ENCODE measurements around the gene COL24A1.

Gene COL24A1

GRCh38 chr1:86184426-86184825, 27.9 kb upstream of the COL24A1 start:
- H3K9ac ChIP-seq (ENCODE audit: low read depth, low read length) = no peak overlapping the region
- H3K27me3 ChIP-seq (ENCODE audit: insufficient read depth, low read length) = no peaks in the 10 kb centered on the region
- no peak overlapping the region for H3K27ac ChIP-seq (ENCODE audit: low read length)

GRCh38 chr1:86183810-86184209, 27.2 kb upstream of the COL24A1 start:
- Histone ChIP-seq H3K9ac (ENCODE audit: low read depth, low read length) (no peak overlapping the region), H3K9me3 (ENCODE audit: insufficient read depth, low read depth, low read length) (no peaks in the 10 kb centered on the region), H3K4me3 (ENCODE audit: low read length) (no peak overlapping the region), H3K36me3 (ENCODE audit: insufficient read depth, low read depth, low read length) (no peaks in the 10 kb centered on the region), H3K27me3 (ENCODE audit: insufficient read depth, low read length) (no peaks in the 10 kb centered on the region), H3K27ac (ENCODE audit: low read length) (no peak overlapping the region), H3K4me1 (ENCODE audit: insufficient read depth, low read length) (no peaks in the 10 kb centered on the region)

More at GRCh38 chr1:86184426-86184825, 27.9 kb upstream of the COL24A1 start:
- Histone ChIP-seq H3K36me3 (ENCODE audit: insufficient read depth, low read depth, low read length) (no peaks in the 10 kb centered on the region), H3K4me3 (ENCODE audit: low read length) (no peak overlapping the region), H3K4me1 (ENCODE audit: insufficient read depth, low read length) (no peaks in the 10 kb centered on the region), H3K9me3 (ENCODE audit: insufficient read depth, low read depth, low read length) (no peaks in the 10 kb centered on the region)

GRCh38 chr1:86176226-86176625, 19.7 kb upstream of the COL24A1 start:
- Histone ChIP-seq H3K4me3 (ENCODE audit: low read length) (no peak overlapping the region), H3K4me1 (ENCODE audit: insufficient read depth, low read length) (no peaks in the 10 kb centered on the region), H3K9ac (ENCODE audit: low read depth, low read length) (no peak overlapping the region), H3K9me3 (ENCODE audit: insufficient read depth, low read depth, low read length) (no peaks in the 10 kb centered on the region), H3K36me3 (ENCODE audit: insufficient read depth, low read depth, low read length) (no peaks in the 10 kb centered on the region), H3K27me3 (ENCODE audit: insufficient read depth, low read length) (no peaks in the 10 kb centered on the region), H3K27ac (ENCODE audit: low read length) (no peak overlapping the region)

- no peak overlapping the region for H3K9ac ChIP-seq (ENCODE audit: low read depth, low read length)
- no peak overlapping the region for H3K27ac ChIP-seq (ENCODE audit: low read length)
- H3K9me3 ChIP-seq (ENCODE audit: insufficient read depth, low read depth, low read length) = no peaks in the 10 kb centered on the region
- H3K27me3 ChIP-seq (ENCODE audit: insufficient read depth, low read length) = no peaks in the 10 kb centered on the region
- H3K4me3 ChIP-seq (ENCODE audit: low read length) = no peak overlapping the region
- H3K4me1 ChIP-seq (ENCODE audit: insufficient read depth, low read length) = no peaks in the 10 kb centered on the region
- no peaks in the 10 kb centered on the region for H3K36me3 ChIP-seq (ENCODE audit: insufficient read depth, low read depth, low read length)
Measured at GRCh38 chr1:86175756-86176155, 19.2 kb upstream of the COL24A1 start.

- Histone ChIP-seq H3K36me3 (ENCODE audit: insufficient read depth, low read depth, low read length) (no peaks in the 10 kb centered on the region), H3K4me1 (ENCODE audit: insufficient read depth, low read length) (no peaks in the 10 kb centered on the region), H3K9ac (ENCODE audit: low read depth, low read length) (no peak overlapping the region), H3K4me3 (ENCODE audit: low read length) (no peak overlapping the region), H3K27me3 (ENCODE audit: insufficient read depth, low read length) (no peaks in the 10 kb centered on the region), H3K27ac (ENCODE audit: low read length) (no peak overlapping the region), H3K9me3 (ENCODE audit: insufficient read depth, low read depth, low read length) (no peaks in the 10 kb centered on the region)
Measured at GRCh38 chr1:86169625-86170024, 13.1 kb upstream of the COL24A1 start.

GRCh38 chr1:86159800-86160199, 3.2 kb upstream of the COL24A1 start:
- no peak overlapping the region for H3K4me3 ChIP-seq (ENCODE audit: low read length)

GRCh38 chr1:86155807-86156565, 586 bp downstream of the COL24A1 start:
- H3K27me3 ChIP-seq (ENCODE audit: insufficient read depth, low read length) = peaks cover 69% of the 10 kb centered on the region
- H3K9ac ChIP-seq (ENCODE audit: low read depth, low read length) = peak overlapping the region; percentile 45; the same call in 1 of the 2 replicates
- H3K4me3 ChIP-seq (ENCODE audit: low read length) = peak overlapping the region; percentile 72
- H3K27ac ChIP-seq (ENCODE audit: low read length) = no peak overlapping the region
- H3K36me3 ChIP-seq (ENCODE audit: insufficient read depth, low read depth, low read length) = no peaks in the 10 kb centered on the region
- no peaks in the 10 kb centered on the region for H3K9me3 ChIP-seq (ENCODE audit: insufficient read depth, low read depth, low read length)
- H3K4me1 ChIP-seq (ENCODE audit: insufficient read depth, low read length) = no peaks in the 10 kb centered on the region

More at GRCh38 chr1:86159800-86160199, 3.2 kb upstream of the COL24A1 start:
- Histone ChIP-seq H3K9ac (ENCODE audit: low read depth, low read length) (no peak overlapping the region), H3K27ac (ENCODE audit: low read length) (no peak overlapping the region), H3K27me3 (ENCODE audit: insufficient read depth, low read length) (peaks cover 39% of the 10 kb centered on the region), H3K4me1 (ENCODE audit: insufficient read depth, low read length) (no peaks in the 10 kb centered on the region), H3K36me3 (ENCODE audit: insufficient read depth, low read depth, low read length) (no peaks in the 10 kb centered on the region), H3K9me3 (ENCODE audit: insufficient read depth, low read depth, low read length) (no peaks in the 10 kb centered on the region)

- Histone ChIP-seq H3K36me3 (ENCODE audit: insufficient read depth, low read depth, low read length) (no peaks in the 10 kb centered on the region), H3K27me3 (ENCODE audit: insufficient read depth, low read length) (peaks cover 69% of the 10 kb centered on the region), H3K9ac (ENCODE audit: low read depth, low read length) (peak overlapping the region; percentile 45; the same call in 1 of the 2 replicates), H3K9me3 (ENCODE audit: insufficient read depth, low read depth, low read length) (no peaks in the 10 kb centered on the region), H3K4me1 (ENCODE audit: insufficient read depth, low read length) (no peaks in the 10 kb centered on the region), H3K4me3 (ENCODE audit: low read length) (peak overlapping the region; percentile 72; the same call in 1 of the 2 replicates), H3K27ac (ENCODE audit: low read length) (no peak overlapping the region)
Measured at GRCh38 chr1:86155051-86155806, 1.3 kb downstream of the COL24A1 start.

GRCh38 chr1:86154571-86155050, 2.0 kb downstream of the COL24A1 start:
- H3K27me3 ChIP-seq (ENCODE audit: insufficient read depth, low read length) = peaks cover 69% of the 10 kb centered on the region
- no peak overlapping the region for H3K9ac ChIP-seq (ENCODE audit: low read depth, low read length)
- H3K4me3 ChIP-seq (ENCODE audit: low read length) = peak overlapping the region; percentile 72; the same call in 1 of the 2 replicates
- H3K4me1 ChIP-seq (ENCODE audit: insufficient read depth, low read length) = no peaks in the 10 kb centered on the region
- H3K9me3 ChIP-seq (ENCODE audit: insufficient read depth, low read depth, low read length) = no peaks in the 10 kb centered on the region
- H3K27ac ChIP-seq (ENCODE audit: low read length) = no peak overlapping the region
- H3K36me3 ChIP-seq (ENCODE audit: insufficient read depth, low read depth, low read length) = no peaks in the 10 kb centered on the region

GRCh38 chr1:86153836-86154235, 2.7 kb downstream of the COL24A1 start:
- no peaks in the 10 kb centered on the region for H3K9me3 ChIP-seq (ENCODE audit: insufficient read depth, low read depth, low read length)
- H3K36me3 ChIP-seq (ENCODE audit: insufficient read depth, low read depth, low read length) = no peaks in the 10 kb centered on the region
- H3K9ac ChIP-seq (ENCODE audit: low read depth, low read length) = no peak overlapping the region
- no peaks in the 10 kb centered on the region for H3K4me1 ChIP-seq (ENCODE audit: insufficient read depth, low read length)
- peaks cover 66% of the 10 kb centered on the region for H3K27me3 ChIP-seq (ENCODE audit: insufficient read depth, low read length)
- no peak overlapping the region for H3K4me3 ChIP-seq (ENCODE audit: low read length)
- H3K27ac ChIP-seq (ENCODE audit: low read length) = no peak overlapping the region

- H3K27me3 ChIP-seq (ENCODE audit: insufficient read depth, low read length) = peaks cover 60% of the 10 kb centered on the region
- H3K4me1 ChIP-seq (ENCODE audit: insufficient read depth, low read length) = no peaks in the 10 kb centered on the region
- H3K4me3 ChIP-seq (ENCODE audit: low read length) = no peak overlapping the region
- H3K36me3 ChIP-seq (ENCODE audit: insufficient read depth, low read depth, low read length) = no peaks in the 10 kb centered on the region
- H3K9ac ChIP-seq (ENCODE audit: low read depth, low read length) = no peak overlapping the region
- H3K27ac ChIP-seq (ENCODE audit: low read length) = no peak overlapping the region
- H3K9me3 ChIP-seq (ENCODE audit: insufficient read depth, low read depth, low read length) = no peaks in the 10 kb centered on the region
Measured at GRCh38 chr1:86152887-86153286, 3.7 kb downstream of the COL24A1 start.

GRCh38 chr1:86151427-86151826, 5.1 kb downstream of the COL24A1 start:
- Histone ChIP-seq H3K27ac (ENCODE audit: low read length) (no peak overlapping the region), H3K9ac (ENCODE audit: low read depth, low read length) (no peak overlapping the region), H3K27me3 (ENCODE audit: insufficient read depth, low read length) (peaks cover 46% of the 10 kb centered on the region), H3K4me3 (ENCODE audit: low read length) (no peak overlapping the region), H3K9me3 (ENCODE audit: insufficient read depth, low read depth, low read length) (no peaks in the 10 kb centered on the region), H3K36me3 (ENCODE audit: insufficient read depth, low read depth, low read length) (no peaks in the 10 kb centered on the region), H3K4me1 (ENCODE audit: insufficient read depth, low read length) (no peaks in the 10 kb centered on the region)
